GM15510 (cell line): ENCODE data around the gene HAUS6.

Experiments
- POLR2A ChIP-seq: IDR thresholded peaks from 3 replicates; pipeline ENCODE4 v1.6.1; 2011; ENCODE audit warnings: borderline replicate concordance; ENCODE audit not compliant: insufficient read length; ENCODE audit errors: extremely low read depth

Gene HAUS6

DNA sequence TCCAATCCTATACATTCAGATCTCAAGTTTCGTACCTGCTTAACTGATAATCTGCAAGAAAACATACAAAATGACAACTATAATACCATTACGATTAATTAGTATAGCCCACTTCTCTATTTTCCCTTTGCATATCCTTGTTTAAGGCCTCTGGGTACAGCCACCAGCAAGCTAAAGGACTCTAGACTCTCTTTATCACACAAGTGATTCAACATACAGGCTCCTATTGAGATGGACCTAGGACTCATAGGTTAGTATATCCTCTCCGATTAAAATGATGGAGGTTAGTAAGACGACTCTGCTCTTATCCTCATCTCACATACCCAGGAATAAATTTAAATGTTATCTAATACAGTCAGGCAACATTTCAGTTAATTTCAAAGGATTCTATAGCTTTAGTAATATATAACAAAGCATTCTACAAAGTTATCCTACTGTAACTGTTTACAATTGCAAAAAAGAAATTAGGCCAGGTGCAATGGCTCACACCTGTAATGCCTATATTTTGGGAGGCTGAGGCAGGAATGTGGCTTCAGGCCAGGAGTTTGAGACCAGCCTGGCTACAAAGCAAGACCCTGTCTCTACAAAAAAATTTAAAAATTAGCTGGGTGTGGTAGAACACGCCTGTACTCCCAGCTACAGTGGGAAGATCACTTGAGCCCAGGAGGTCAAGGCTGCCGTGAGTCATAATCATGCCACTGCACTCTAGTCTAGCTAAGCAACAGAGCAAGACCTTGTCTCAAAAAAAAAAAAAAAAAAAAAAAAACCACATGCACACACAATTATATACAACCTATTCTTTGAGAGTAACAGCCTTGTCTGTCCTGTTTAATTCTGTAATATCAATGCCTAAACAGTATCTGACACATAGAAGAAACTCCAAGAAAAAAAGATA, 15.4 kb downstream of the HAUS6 start:
- TF ChIP-seq POLR2A: no peak

DNA sequence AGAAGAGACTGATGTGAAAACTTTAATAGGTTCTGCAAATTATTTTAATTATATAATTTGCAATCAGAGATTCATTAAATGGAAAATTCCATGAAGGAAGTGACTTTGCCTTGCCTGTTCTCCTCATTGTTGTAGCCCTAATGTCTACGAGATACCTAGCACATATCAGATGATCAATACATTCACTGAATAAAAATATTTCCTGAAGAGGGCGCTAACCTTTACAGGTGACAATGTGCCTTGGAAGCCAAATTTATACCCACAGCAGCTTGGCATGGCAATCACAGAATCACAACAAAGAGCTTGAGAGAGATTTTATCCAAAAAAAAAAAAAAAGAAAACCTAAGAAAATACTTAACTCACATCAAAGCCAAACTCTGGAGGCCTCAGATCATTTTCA, 17.4 kb downstream of the HAUS6 start:
- TF ChIP-seq POLR2A: no peak

DNA sequence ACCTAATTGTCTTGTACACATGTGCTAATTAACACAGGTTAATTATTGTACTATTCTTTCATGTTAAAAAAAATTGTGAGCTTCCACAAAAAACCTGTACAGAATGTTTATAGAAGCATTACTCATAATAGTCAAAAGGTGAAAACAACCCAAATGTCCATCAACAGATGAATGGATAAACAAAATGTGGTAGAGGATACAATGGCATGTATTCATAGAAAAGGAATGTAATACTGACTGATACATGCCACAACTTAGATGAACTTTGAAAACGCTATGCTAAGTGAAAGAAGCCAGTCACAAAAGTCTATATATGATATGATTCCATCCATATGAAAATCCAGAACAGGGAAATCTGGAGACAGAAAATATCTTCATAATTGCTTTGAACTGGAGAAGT, 27.9 kb downstream of the HAUS6 start:
- no peak for TF ChIP-seq POLR2A

- no peak for TF ChIP-seq POLR2A
These were observed 28.5 kb downstream of the HAUS6 start for GRCh38 chr9:19074229-19074628.

DNA sequence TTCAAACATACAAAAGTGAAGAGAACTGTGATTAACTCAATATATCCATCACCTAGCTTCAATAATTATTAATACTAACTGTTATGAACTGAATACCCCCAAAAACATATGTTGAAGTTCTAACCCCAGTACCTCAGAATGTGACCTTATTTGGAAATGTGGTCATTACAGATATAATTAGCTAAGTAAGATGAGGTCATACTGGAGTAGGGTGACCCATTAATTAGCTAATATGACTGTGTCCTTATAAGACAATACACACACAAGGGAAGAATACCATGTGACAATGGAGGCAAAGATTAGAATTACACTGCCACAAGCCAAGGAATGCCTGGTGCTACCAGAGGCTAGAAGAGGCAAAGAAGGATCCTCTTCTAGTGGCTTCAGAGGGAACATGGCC, 45.7 kb downstream of the HAUS6 start:
- no peak for TF ChIP-seq POLR2A

GRCh38 chr9:19050637-19051591, 51.8 kb downstream of the HAUS6 start:
- TF ChIP-seq POLR2A: no peak

GRCh38 chr9:19049917-19050636, 52.6 kb downstream of the HAUS6 start:
- no peak for TF ChIP-seq POLR2A

DNA sequence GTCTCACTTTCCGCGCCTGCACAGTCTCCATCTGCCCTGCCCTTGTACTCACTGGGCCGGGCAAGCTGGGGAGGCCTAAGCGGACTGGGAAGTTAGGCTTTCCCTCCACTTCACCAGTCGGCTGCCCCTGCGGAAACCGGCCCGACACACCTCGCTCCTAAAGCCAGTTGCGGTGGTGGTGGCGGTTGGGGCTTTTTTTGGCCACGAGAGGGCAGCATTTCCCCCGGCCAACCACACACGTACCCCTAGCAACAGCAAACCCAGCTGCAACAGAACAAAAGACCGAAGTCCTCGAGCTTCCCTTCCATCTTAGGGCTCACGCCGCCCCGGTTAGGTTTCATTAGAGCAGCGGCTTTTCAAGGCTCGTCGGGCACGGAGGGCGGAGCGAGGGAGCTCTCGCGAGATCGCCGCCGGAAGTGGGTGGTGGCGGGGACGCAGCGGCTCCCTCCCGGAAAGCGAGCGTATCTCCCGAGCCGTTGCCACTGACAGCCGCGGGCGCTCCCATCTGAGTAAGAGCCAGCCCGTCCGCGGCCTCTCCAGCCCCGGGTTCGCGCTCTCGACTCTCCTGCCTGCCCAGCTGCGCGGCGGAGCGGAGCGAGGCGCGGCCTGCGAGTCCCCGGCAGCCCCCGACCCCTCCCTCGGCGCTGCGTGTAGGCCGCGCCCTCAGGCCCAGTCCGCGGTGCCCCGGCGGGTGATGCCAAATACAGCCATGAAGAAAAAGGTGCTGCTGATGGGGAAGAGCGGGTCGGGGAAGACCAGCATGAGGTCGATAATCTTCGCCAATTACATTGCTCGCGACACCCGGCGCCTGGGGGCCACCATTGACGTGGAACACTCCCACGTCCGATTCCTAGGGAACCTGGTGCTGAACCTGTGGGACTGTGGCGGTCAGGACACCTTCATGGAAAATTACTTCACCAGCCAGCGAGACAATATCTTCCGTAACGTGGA, 53.5 kb downstream of the HAUS6 start, which contains the start of gene RRAGA:
Gene RRAGA (plus strand): TSS at position 462 of the 951 bp plus-strand sequence. CDS start 233 bp downstream, at position 695.
- TF ChIP-seq POLR2A: peak; percentile 92

DNA sequence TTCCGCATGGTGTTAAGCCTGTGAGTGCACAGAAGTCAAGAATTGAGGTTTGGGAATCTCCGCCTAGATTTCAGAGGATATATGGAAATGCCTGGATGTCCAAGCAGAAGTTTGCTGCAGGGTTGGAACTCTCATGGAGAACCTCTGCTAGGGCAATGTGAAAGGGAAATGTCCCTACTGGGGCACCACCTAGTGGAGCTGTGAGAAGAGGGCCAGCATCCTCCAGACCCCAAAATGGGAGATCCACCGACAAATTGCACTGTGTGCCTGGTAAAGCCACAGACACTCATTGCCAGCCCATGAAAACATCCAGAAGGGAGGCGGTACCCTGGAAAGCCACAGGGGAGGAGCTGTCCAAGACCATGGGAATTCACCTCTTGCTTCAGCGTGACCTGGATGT, 66.1 kb downstream of the HAUS6 start:
- no peak for TF ChIP-seq POLR2A

- TF ChIP-seq POLR2A: no peak
These were observed 69.7 kb downstream of the HAUS6 start, which contains the start of gene SAXO1 for GRCh38 chr9:19033015-19033414. TSS of gene SAXO1 (minus strand) at chr9:19033209. CDS start at chr9:19032908, 301 bp downstream.

- TF ChIP-seq POLR2A: no peak
These were observed 70.3 kb downstream of the HAUS6 start for GRCh38 chr9:19032406-19032805.

GRCh38 chr9:19030899-19031298, 71.8 kb downstream of the HAUS6 start:
- TF ChIP-seq POLR2A: no peak

DNA sequence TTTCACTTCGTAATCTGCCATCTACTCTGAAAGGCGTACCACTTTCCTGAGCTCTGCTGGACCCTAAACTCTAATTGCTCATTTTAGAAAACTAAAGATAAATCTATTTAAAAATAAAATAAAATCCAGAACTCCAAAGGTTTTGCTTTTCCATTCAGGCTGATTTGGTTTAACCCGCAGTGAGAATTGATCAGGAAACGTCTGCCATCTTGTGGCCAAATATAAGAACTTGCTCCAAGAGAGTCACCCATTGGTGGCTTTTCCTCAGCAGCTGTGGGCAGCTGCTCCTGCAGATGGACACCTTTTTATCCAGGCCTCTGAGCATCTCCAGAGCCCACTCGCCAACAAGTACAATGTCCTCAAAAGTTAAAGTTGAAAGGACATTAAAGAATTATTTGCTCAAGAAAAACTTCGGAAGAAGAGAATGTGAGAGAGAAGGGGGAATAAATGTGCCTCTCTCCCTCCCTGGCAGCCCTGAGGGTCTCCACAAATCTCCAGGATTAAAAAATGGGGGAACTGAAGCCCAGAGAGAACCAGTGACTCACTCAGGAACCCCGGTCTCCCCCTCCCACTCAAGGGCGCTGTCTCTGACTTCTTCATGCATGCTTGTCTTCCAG, 73.8 kb downstream of the HAUS6 start:
- TF ChIP-seq POLR2A: no peak

- no peak for TF ChIP-seq POLR2A
These were observed 74.9 kb downstream of the HAUS6 start for GRCh38 chr9:19027825-19028224.

GRCh38 chr9:19026375-19026774, 76.3 kb downstream of the HAUS6 start:
- no peak for TF ChIP-seq POLR2A
